Measurements from ENCODE around the gene LMBR1.
"Not testable (repeated sequence)": the region's sequence is repeated elsewhere in the genome, so short reads cannot be mapped to it uniquely, and the experiment has no call there.

- not testable (repeated sequence) for TF ChIP-seq EZH2 (IDR thresholded peaks at IDR 0.05; ENCODE audit: borderline replicate concordance, low read depth, low read length, severe bottlenecking); CTCF (IDR thresholded peaks at IDR 0.05; ENCODE audit: extremely low read depth in 1 of 2, insufficient read depth in 1 of 2, low read depth in 1 of 2, low read length in 2 of 2); POLR2A (IDR thresholded peaks at IDR 0.05; ENCODE audit: low read depth, low read length); POLR2AphosphoS5 (IDR thresholded peaks at IDR 0.05; ENCODE audit: insufficient read depth, low read depth, low read length); MAX (IDR thresholded peaks at IDR 0.05; ENCODE audit: insufficient read depth, insufficient read length)
Observed at GRCh38 chr7:156862022-156862421, 31.0 kb downstream of the LMBR1 start.

All from endothelial cell of umbilical vein (primary cell).